Osteocyte (in vitro differentiated cells): ENCODE results near the gene MIS18A. TPM values are rescaled to one million over a fixed set of nuclear protein-coding genes. Genes with fewer than 3 reads are reported as not detected.
"Not testable (repeated sequence)": the region's sequence is repeated elsewhere in the genome, so short reads cannot be mapped to it uniquely, and the experiment has no call there.

Experiments used
- DNase-seq: peaks from one replicate; pipeline ENCODE4 v3.0.0; 2021; ENCODE audit warnings: mixed read lengths; ENCODE audit not compliant: unreplicated experiment; ENCODE audit errors: extremely low spot score
- H3K27ac Mint-ChIP-seq: one replicate; pipeline ENCODE4 v1.8.0; 2021; ENCODE audit warnings: mild to moderate bottlenecking, mixed read lengths; ENCODE audit not compliant: unreplicated experiment
- H3K27me3 Mint-ChIP-seq: one replicate; pipeline ENCODE4 v1.8.0; 2021; ENCODE audit warnings: mixed read lengths; ENCODE audit not compliant: unreplicated experiment
- H3K36me3 Mint-ChIP-seq: one replicate; pipeline ENCODE4 v1.8.0; 2021; ENCODE audit warnings: mixed read lengths; ENCODE audit not compliant: unreplicated experiment
- H3K4me1 Mint-ChIP-seq: one replicate; pipeline ENCODE4 v1.8.0; 2021; ENCODE audit warnings: mixed read lengths; ENCODE audit not compliant: unreplicated experiment
- H3K4me3 Mint-ChIP-seq: one replicate; pipeline ENCODE4 v1.8.0; 2021; ENCODE audit warnings: mild to moderate bottlenecking, moderate library complexity, mixed read lengths; ENCODE audit not compliant: unreplicated experiment
- H3K9me3 Mint-ChIP-seq: one replicate; pipeline ENCODE4 v1.8.0; 2021; ENCODE audit warnings: mixed read lengths; ENCODE audit not compliant: unreplicated experiment
- CTCF ChIP-seq: fragments of 200-600 bp; sonication (generic); IDR thresholded peaks from 2 replicates; pipeline ENCODE4 v1.5.0; 2021; ENCODE audit warnings: antibody characterized with exemption, mild to moderate bottlenecking, moderate library complexity
- total RNA-seq: library from RNA; stranded (reverse); gene quantifications from 2 replicates; pipeline ENCODE4 v1.2.1, GENCODE V29; 2021

Gene MIS18A
- total RNA-seq, 1 donor from 2014 or later: 7.2 TPM

GRCh38 chr21:32276671-32277070 is 2.2 kb downstream of the MIS18A start:
- H3K4me3 Mint-ChIP-seq: no peak overlapping the region
- no peaks in the 10 kb centered on the region for H3K36me3 Mint-ChIP-seq
- no peaks in the 10 kb centered on the region for H3K9me3 Mint-ChIP-seq
- no peak for DNase-seq
- peaks cover 24% of the 10 kb centered on the region for H3K4me1 Mint-ChIP-seq
- no peak overlapping the region for H3K27ac Mint-ChIP-seq
- no peaks in the 10 kb centered on the region for H3K27me3 Mint-ChIP-seq
- no peak for TF ChIP-seq CTCF

- Mint-ChIP-seq H3K4me1 (no peaks in the 10 kb centered on the region), H3K27me3 (no peaks in the 10 kb centered on the region), H3K4me3 (no peak overlapping the region), H3K36me3 (peaks cover 5% of the 10 kb centered on the region), H3K9me3 (no peaks in the 10 kb centered on the region), H3K27ac (no peak overlapping the region)
- DNase-seq: no peak
- TF ChIP-seq CTCF: no peak
These were observed 8.1 kb downstream of the MIS18A start for GRCh38 chr21:32270748-32271147.

- not testable (repeated sequence) for H3K36me3 Mint-ChIP-seq, H3K9me3 Mint-ChIP-seq, H3K4me1 Mint-ChIP-seq, H3K27ac Mint-ChIP-seq, DNase-seq, H3K27me3 Mint-ChIP-seq, H3K4me3 Mint-ChIP-seq
These were observed 13.5 kb downstream of the MIS18A start for GRCh38 chr21:32265321-32265720.

GRCh38 chr21:32261929-32262328 is 16.9 kb downstream of the MIS18A start:
- no peak overlapping the region for H3K4me3 Mint-ChIP-seq
- no peaks in the 10 kb centered on the region for H3K9me3 Mint-ChIP-seq
- no peak for DNase-seq
- no peak for TF ChIP-seq CTCF
- H3K27ac Mint-ChIP-seq: no peak overlapping the region
- H3K4me1 Mint-ChIP-seq: peaks cover 11% of the 10 kb centered on the region
- H3K36me3 Mint-ChIP-seq: no peaks in the 10 kb centered on the region
- H3K27me3 Mint-ChIP-seq: no peaks in the 10 kb centered on the region

- H3K36me3 Mint-ChIP-seq: no peaks in the 10 kb centered on the region
- TF ChIP-seq CTCF: no peak
- no peaks in the 10 kb centered on the region for H3K9me3 Mint-ChIP-seq
- H3K4me3 Mint-ChIP-seq: no peak overlapping the region
- no peak overlapping the region for H3K27ac Mint-ChIP-seq
- peaks cover 20% of the 10 kb centered on the region for H3K4me1 Mint-ChIP-seq
- no peaks in the 10 kb centered on the region for H3K27me3 Mint-ChIP-seq
- no peak for DNase-seq
These were observed 18.7 kb downstream of the MIS18A start for GRCh38 chr21:32260130-32260529.

GRCh38 chr21:32258786-32259048 is 20.1 kb downstream of the MIS18A start:
- peaks cover 20% of the 10 kb centered on the region for H3K4me1 Mint-ChIP-seq
- H3K27ac Mint-ChIP-seq, H3K9me3 Mint-ChIP-seq, H3K36me3 Mint-ChIP-seq, H3K4me3 Mint-ChIP-seq, DNase-seq, H3K27me3 Mint-ChIP-seq: not testable (repeated sequence)
